ENCODE results near the gene GGNBP2. TPM values are rescaled to one million over a fixed set of nuclear protein-coding genes. Genes with fewer than 3 reads are reported as not detected.

GGNBP2 gene
- polyA plus RNA-seq, 1 of the 3 experiments (the other 2 are of a cell fraction): 79.3 TPM

- DNase-seq: no peak
- 100% methylated on average over 2 of the region's 2 CpGs for WGBS (ENCODE audit: low lambda C conversion rate)
- H3K4me2 ChIP-seq: no peak overlapping the region
- CTCF ChIA-PET: interaction anchor here (1.3 kb wide), 1 partner anchor 9 kb away, joined by 8 read pairs; the partner anchor contains the start of genes MYO19 and PIGW
- H3K27me3 ChIP-seq (ENCODE audit: insufficient read depth): no peaks in the 10 kb centered on the region
- no peak overlapping the region for H3K9ac ChIP-seq
- H3K4me1 ChIP-seq (ENCODE audit: control insufficient read depth in 1 of 2, insufficient read depth in 2 of 2, low read depth in 1 of 2, low read length in 1 of 2): no peaks in the 10 kb centered on the region
- peaks cover 53 to 76% of the 10 kb centered on the region in 2 experiments for H3K36me3 ChIP-seq (replicated peaks in 1 of 2; ENCODE audit: control insufficient read depth in 1 of 2, insufficient read depth in 2 of 2, low read length in 1 of 2)
- peaks cover 10% of the 10 kb centered on the region for H3K79me2 ChIP-seq (ENCODE audit: insufficient read depth)
- H3K9me3 ChIP-seq: no peaks in the 10 kb centered on the region
- H3K27ac ChIP-seq (ENCODE audit: low read depth in 2 of 2, low read length in 1 of 2): no peak overlapping the region
- H3F3A ChIP-seq (replicated peaks; ENCODE audit: insufficient read depth): peaks cover 16% of the 10 kb centered on the region
- H4K20me1 ChIP-seq (ENCODE audit: insufficient read depth): no peaks in the 10 kb centered on the region
- H3K4me3 ChIP-seq (ENCODE audit: low read depth in 2 of 2, low read length in 1 of 2): no peak overlapping the region
- H2AFZ ChIP-seq (ENCODE audit: low read depth): no peak overlapping the region
- POLR2A ChIA-PET: no interaction called here
- TF ChIP-seq NRF1 (IDR thresholded peaks at IDR 0.05; ENCODE audit: low read depth, low read length): no peak
- TF ChIP-seq PBX3 (IDR thresholded peaks at IDR 0.05): no peak
- TF ChIP-seq RCOR1 (IDR thresholded peaks at IDR 0.05; ENCODE audit: low read length): no peak
- TF ChIP-seq FOXJ3 (CRISPR knock-in tag; IDR thresholded peaks at IDR 0.05): no peak
- no peak for TF ChIP-seq IRF3 (IDR thresholded peaks at IDR 0.05; ENCODE audit: low read depth, low read length)
- TF ChIP-seq GATA2 (CRISPR knock-in tag; IDR thresholded peaks at IDR 0.05): no peak
- TF ChIP-seq RXRA (IDR thresholded peaks at IDR 0.05; ENCODE audit: borderline replicate concordance, low read depth): no peak
- TF ChIP-seq, protein P1, sequence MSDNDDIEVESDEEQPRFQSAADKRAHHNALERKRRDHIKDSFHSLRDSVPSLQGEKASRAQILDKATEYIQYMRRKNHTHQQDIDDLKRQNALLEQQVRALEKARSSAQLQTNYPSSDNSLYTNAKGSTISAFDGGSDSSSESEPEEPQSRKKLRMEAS (IDR thresholded peaks at IDR 0.05; ENCODE audit: low read depth): no peak
- TF ChIP-seq TAF1 (IDR thresholded peaks at IDR 0.05; ENCODE audit: borderline replicate concordance, low read depth, low read length): no peak
- no peak for TF ChIP-seq RAD21 (IDR thresholded peaks at IDR 0.05; ENCODE audit: low read length)
- no peak for TF ChIP-seq SIN3A (IDR thresholded peaks at IDR 0.05; ENCODE audit: borderline replicate concordance, low read depth, low read length)
- no peak for TF ChIP-seq GABPA (IDR thresholded peaks at IDR 0.05; ENCODE audit: low read depth)
- TF ChIP-seq RFX5 (IDR thresholded peaks at IDR 0.05; ENCODE audit: low read length): no peak
- no peak for TF ChIP-seq SMC3 (IDR thresholded peaks at IDR 0.05; ENCODE audit: low read depth, low read length)
- TF ChIP-seq CHD2 (IDR thresholded peaks at IDR 0.05; ENCODE audit: low read length, partially characterized antibody): no peak
- no peak for TF ChIP-seq EP300 (IDR thresholded peaks at IDR 0.05; ENCODE audit: borderline replicate concordance in 1 of 2, low read depth in 1 of 2, low read length in 1 of 2)
- TF ChIP-seq FOSL2 (IDR thresholded peaks at IDR 0.05; ENCODE audit: borderline replicate concordance, low read depth): no peak
- TF ChIP-seq EZH2phosphoT487 (IDR thresholded peaks at IDR 0.05; ENCODE audit: borderline replicate concordance, low read depth): no peak
- H3K9me2 ChIP-seq: no peaks in the 10 kb centered on the region
Measured at GRCh38 chr17:36525113-36525512, 19.6 kb upstream of the GGNBP2 start.
